Ascending aorta (tissue), 2 donors: Measurements from ENCODE around the gene DHRS1. TPM values are rescaled to one million over a fixed set of nuclear protein-coding genes. Genes with fewer than 3 reads are reported as not detected.

Experiments
- DNase-seq, 2 donors: peaks; one replicate each; pipeline ENCODE4 v3.0.0-alpha.2; 2019; ENCODE audit warnings: low spot score in 2 of 2
- H3K27ac ChIP-seq, 2 donors: fragments of 200-600 bp; sonication (generic); one replicate each; pipeline ENCODE4 v1.5.1; 2016 to 2017; ENCODE audit warnings: mild to moderate bottlenecking in 1 of 2
- H3K27me3 ChIP-seq: fragments of 200-600 bp; sonication (generic); one replicate; pipeline ENCODE4 v1.5.1; 2017
- H3K36me3 ChIP-seq, 2 donors: fragments of 200-600 bp; sonication (generic); one replicate each; pipeline ENCODE4 v1.5.1; 2016
- H3K4me1 ChIP-seq, 2 donors: fragments of 200-600 bp; sonication (generic); one replicate each; pipeline ENCODE4 v1.5.1; 2016 to 2017; ENCODE audit warnings: mild to moderate bottlenecking in 1 of 2
- H3K4me3 ChIP-seq, 2 donors: fragments of 200-600 bp; sonication (generic); one replicate each; pipeline ENCODE4 v1.5.1; 2016 to 2017; ENCODE audit warnings: mild to moderate bottlenecking in 1 of 2
- H3K9me3 ChIP-seq, 2 donors: fragments of 200-600 bp; sonication (generic); one replicate each; pipeline ENCODE4 v1.5.1; 2016
- CTCF ChIP-seq, 3 experiments: fragments of 200-600 bp in 2 of 3; fragments of 450-650 bp in 1 of 3; sonication (generic) in 2 of 3; IDR thresholded peaks; one replicate each; pipeline ENCODE4 v1.5.1; 2016 to 2019; ENCODE audit warnings: antibody characterized with exemption in 3 of 3, mild to moderate bottlenecking in 1 of 3, moderate library complexity in 1 of 3
- intact Hi-C: fragments of 100-400 bp; cut with DNase I; formaldehyde crosslinking; loops from one replicate; pipeline ENCODE4 v1.15.1; 2023
- total RNA-seq: library from RNA; depleted of rRNA; stranded (reverse); fragments of >200 nt; gene quantifications from one replicate; pipeline ENCODE4 v1.1.0, GENCODE V29; 2016

DHRS1 gene
- total RNA-seq, 1 donor from 2014 or later, result 100 TPM

- no peaks in the 10 kb centered on the region for H3K27me3 ChIP-seq
- H3K36me3 ChIP-seq, result peaks cover 32 to 34% of the 10 kb centered on the region in 2 donors
- no peak overlapping the region for H3K27ac ChIP-seq
- DNase-seq, result no peak
- no peaks in the 10 kb centered on the region for H3K9me3 ChIP-seq
- no peak for TF ChIP-seq CTCF (IDR thresholded peaks at IDR 0.05)
- H3K4me1 ChIP-seq, result no peaks in the 10 kb centered on the region
- H3K4me3 ChIP-seq, result no peak overlapping the region
- intact Hi-C loops, result no loop called here
Observed at GRCh38 chr14:24290746-24291145, 8.8 kb downstream of the DHRS1 start.

- TF ChIP-seq CTCF (IDR thresholded peaks at IDR 0.05), result no peak
- H3K9me3 ChIP-seq, result no peaks in the 10 kb centered on the region
- no peaks in the 10 kb centered on the region for H3K27me3 ChIP-seq
- no peaks in the 10 kb centered on the region for H3K4me1 ChIP-seq
- DNase-seq, result no peak
- intact Hi-C loops, result no loop called here
- no peak overlapping the region for H3K27ac ChIP-seq
- H3K36me3 ChIP-seq, result peaks cover 28 to 33% of the 10 kb centered on the region in 2 donors
- no peak overlapping the region for H3K4me3 ChIP-seq
Observed at GRCh38 chr14:24289649-24290280, 9.8 kb downstream of the DHRS1 start.

- peaks cover 20 to 27% of the 10 kb centered on the region in 2 donors for H3K36me3 ChIP-seq
- H3K27me3 ChIP-seq, result no peaks in the 10 kb centered on the region
- no peak for DNase-seq
- no peak overlapping the region for H3K27ac ChIP-seq
- intact Hi-C loops, result no loop called here
- H3K9me3 ChIP-seq, result no peaks in the 10 kb centered on the region
- no peaks in the 10 kb centered on the region for H3K4me1 ChIP-seq
- no peak overlapping the region for H3K4me3 ChIP-seq
- TF ChIP-seq CTCF (IDR thresholded peaks at IDR 0.05), result no peak
Observed at GRCh38 chr14:24286996-24287395, 12.6 kb downstream of the DHRS1 start.

- no peak for TF ChIP-seq CTCF (IDR thresholded peaks at IDR 0.05)
- intact Hi-C loops, result no loop called here
- no peak for DNase-seq
- Histone ChIP-seq H3K27me3 (no peaks in the 10 kb centered on the region), H3K9me3 (no peaks in the 10 kb centered on the region), H3K36me3 (peaks cover 4 to 10% of the 10 kb centered on the region in 2 donors), H3K27ac (no peak overlapping the region), H3K4me3 (no peak overlapping the region), H3K4me1 (no peaks in the 10 kb centered on the region)
Observed at GRCh38 chr14:24285351-24285750, 14.2 kb downstream of the DHRS1 start.

- Histone ChIP-seq H3K36me3 (peaks cover 0 to 2% of the 10 kb centered on the region in 2 donors), H3K4me1 (no peaks in the 10 kb centered on the region), H3K27ac (no peak overlapping the region), H3K4me3 (no peak overlapping the region), H3K27me3 (no peaks in the 10 kb centered on the region), H3K9me3 (no peaks in the 10 kb centered on the region)
- intact Hi-C loops, result no loop called here
- DNase-seq, result no peak
- TF ChIP-seq CTCF (IDR thresholded peaks at IDR 0.05), result no peak
Observed at GRCh38 chr14:24284501-24285035, 15.0 kb downstream of the DHRS1 start.
